Tibial nerve (tissue), 3 donors: Measurements from ENCODE around the gene INTS1.

ENCODE experiments used
- POLR2A ChIP-seq, 2 donors: fragments of 450-650 bp; IDR thresholded peaks; one replicate each; pipeline ENCODE4 v1.6.1; 2017; ENCODE audit warnings: antibody characterized with exemption in 2 of 2, mild to moderate bottlenecking in 2 of 2, moderate library complexity in 2 of 2
- TF ChIP-seq, protein P1 (sequence below), 5 experiments: fragments of 200-600 bp in 3 of 5; fragments of 450-650 bp in 2 of 5; sonication (generic) in 3 of 5; IDR thresholded peaks; one replicate each; pipeline ENCODE4 v1.5.1; 2016 to 2019; ENCODE audit warnings: antibody characterized with exemption in 5 of 5, mild to moderate bottlenecking in 3 of 5, moderate library complexity in 2 of 5

DNA sequence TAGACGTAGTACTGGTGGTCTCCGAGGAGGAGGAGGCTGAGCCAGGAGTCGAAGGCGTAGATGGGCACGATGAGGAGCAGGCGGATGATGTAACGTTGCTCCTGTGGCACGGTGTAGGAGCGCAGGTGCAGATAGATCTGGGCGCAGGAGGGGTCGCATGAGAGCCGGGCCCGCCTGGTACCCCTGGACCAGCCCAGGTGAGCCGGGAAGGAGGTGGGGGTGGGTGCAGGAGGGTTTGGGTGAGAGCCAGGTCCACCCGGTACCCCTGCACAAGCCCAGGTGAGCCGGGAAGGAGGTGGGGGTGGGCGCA, 46.6 kb upstream of the INTS1 start:
- TF ChIP-seq, protein P1, sequence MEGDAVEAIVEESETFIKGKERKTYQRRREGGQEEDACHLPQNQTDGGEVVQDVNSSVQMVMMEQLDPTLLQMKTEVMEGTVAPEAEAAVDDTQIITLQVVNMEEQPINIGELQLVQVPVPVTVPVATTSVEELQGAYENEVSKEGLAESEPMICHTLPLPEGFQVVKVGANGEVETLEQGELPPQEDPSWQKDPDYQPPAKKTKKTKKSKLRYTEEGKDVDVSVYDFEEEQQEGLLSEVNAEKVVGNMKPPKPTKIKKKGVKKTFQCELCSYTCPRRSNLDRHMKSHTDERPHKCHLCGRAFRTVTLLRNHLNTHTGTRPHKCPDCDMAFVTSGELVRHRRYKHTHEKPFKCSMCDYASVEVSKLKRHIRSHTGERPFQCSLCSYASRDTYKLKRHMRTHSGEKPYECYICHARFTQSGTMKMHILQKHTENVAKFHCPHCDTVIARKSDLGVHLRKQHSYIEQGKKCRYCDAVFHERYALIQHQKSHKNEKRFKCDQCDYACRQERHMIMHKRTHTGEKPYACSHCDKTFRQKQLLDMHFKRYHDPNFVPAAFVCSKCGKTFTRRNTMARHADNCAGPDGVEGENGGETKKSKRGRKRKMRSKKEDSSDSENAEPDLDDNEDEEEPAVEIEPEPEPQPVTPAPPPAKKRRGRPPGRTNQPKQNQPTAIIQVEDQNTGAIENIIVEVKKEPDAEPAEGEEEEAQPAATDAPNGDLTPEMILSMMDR (IDR thresholded peaks at IDR 0.05) = no peak
- no peak for TF ChIP-seq POLR2A (IDR thresholded peaks at IDR 0.05)
